HG03108 (cell line): ENCODE results near the gene RASSF5.
"Not testable (repeated sequence)": the region's sequence is repeated elsewhere in the genome, so short reads cannot be mapped to it uniquely, and the experiment has no call there.

Experiments used
- ATAC-seq: cut with Tn5 transposase; IDR thresholded peaks from one replicate; pipeline ENCODE4 v1.9.1; 2021; ENCODE audit warnings: moderate library complexity; ENCODE audit not compliant: unreplicated experiment

RASSF5 gene

DNA sequence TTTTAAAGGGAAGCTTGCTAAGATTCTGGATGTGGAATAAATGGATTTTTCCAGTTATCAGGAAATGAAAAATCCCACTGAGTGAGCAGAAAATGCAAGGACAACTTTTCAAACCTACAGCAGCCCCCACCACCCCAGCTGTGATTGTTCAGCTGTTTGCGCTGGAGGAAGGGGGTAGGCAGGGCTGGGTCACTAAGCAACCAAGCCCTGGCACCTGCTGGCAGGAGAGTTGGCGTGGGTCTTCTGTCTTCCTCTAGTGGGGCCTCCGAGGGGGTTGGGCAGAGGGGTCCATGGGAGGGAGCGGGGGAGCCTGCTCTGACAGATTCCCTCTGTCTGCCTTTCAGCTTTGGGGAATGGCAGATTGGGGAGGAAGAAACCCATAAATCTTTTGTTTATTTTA lies 59.7 kb downstream of the RASSF5 start:
- ATAC-seq = no peak

GRCh38 chr1:206568256-206568655 lies 60.9 kb downstream of the RASSF5 start:
- ATAC-seq = no peak

- no peak for ATAC-seq
Observed at GRCh38 chr1:206568779-206569352, 61.5 kb downstream of the RASSF5 start.

DNA sequence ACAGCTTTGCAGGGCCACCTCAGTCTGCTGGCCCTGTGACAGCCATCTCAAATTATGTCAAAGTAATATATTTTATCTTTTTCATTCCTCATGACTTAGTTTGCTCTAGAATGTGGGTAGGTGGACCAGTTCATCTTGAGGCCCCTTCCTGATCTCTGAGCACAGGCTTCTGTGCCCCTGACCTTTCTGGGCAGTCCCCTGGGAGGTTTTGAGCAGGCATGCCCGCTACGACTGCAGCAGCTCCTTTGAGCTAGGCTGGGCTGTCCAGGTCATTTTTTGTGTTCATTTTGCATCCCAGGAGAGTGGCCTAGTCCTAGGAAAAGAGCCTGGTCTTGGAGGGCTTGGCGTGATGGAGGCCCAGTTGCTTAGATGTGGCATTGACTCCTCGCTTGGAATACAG lies 62.2 kb downstream of the RASSF5 start:
- no peak for ATAC-seq

- ATAC-seq = no peak
Observed at GRCh38 chr1:206570529-206570928, 63.2 kb downstream of the RASSF5 start.

GRCh38 chr1:206572835-206573234 lies 65.5 kb downstream of the RASSF5 start:
- ATAC-seq = no peak

- no peak for ATAC-seq
Observed at GRCh38 chr1:206573319-206573718, 66.0 kb downstream of the RASSF5 start.

DNA sequence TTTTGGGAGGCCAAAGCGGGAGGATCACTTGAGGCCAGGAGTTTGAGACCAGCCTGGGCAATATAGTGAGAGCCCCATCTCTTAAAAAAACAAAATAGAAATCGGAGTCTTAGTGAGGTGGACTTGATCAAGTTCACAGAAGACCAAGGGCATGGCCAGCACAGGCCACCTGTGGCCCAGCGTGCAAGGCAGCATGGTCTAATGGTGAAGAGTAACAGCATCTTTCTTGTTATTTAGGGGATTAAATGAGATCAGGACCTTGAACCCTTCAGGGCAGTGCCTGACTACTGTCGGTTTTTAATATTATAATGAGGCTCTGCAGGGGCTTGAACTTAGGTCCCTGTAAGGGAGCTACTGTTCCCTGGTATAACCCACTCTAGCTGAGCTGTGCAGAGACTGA lies 66.4 kb downstream of the RASSF5 start:
- ATAC-seq = no peak

GRCh38 chr1:206575165-206575893 lies 68.0 kb downstream of the RASSF5 start:
- no peak for ATAC-seq

DNA sequence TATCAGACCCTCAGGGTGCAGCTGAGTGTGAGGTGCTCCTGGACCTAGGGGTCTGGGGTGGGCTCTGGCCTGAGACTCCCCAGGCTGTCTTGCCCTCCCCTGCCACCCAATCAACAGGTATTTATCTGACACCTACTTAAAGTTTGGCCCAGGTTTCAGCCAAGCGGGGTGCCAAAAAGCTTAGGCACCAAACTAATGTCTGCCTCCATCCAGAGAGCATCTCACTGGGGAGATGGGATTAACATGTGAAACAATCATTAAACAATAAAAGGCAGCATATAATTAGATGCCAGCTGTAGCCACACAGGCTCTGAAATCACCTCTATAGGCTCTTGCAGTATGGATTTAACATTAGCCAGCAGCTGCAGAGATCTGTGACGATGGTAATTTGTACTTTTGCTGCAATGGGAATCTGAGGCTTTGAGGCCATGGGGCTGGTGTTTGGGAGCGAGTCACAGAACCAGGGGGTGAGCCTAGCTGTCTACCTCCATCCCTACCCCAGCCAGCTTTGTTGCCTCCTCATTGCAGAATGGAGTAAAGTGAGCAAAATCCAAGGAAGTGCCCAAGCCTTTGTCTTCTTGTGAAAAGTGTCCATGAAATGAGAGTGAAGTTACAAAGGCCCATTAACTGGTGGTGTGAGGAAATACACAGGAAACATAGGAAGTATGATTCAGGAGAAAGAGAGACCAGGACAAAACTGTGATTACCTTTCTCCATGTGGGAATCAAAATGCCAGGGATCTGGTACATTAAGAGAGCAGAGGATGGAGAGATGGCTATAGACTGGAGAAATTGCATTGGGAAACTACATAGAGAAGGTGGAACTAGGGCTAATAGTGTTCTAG lies 68.8 kb downstream of the RASSF5 start:
- no peak for ATAC-seq

DNA sequence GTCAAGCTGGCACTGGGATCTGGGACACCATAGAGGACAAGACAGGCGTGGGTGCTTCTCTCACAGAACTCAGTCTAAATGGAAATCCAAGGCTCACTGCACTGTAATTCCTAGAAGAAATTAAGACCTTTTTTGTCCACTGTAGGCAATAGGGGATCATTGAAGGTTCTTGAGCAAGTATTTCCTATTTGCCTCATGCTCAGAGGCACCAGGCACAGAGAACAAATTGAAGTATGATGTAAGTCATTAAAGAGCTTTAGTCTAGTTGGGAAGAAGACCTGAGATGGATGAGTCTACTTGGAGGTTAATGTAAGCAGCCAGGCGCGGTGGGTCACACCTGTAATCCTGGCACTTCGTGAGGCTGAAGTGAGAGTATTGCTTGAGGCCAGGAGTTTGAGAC lies 70.3 kb downstream of the RASSF5 start:
- ATAC-seq = no peak

DNA sequence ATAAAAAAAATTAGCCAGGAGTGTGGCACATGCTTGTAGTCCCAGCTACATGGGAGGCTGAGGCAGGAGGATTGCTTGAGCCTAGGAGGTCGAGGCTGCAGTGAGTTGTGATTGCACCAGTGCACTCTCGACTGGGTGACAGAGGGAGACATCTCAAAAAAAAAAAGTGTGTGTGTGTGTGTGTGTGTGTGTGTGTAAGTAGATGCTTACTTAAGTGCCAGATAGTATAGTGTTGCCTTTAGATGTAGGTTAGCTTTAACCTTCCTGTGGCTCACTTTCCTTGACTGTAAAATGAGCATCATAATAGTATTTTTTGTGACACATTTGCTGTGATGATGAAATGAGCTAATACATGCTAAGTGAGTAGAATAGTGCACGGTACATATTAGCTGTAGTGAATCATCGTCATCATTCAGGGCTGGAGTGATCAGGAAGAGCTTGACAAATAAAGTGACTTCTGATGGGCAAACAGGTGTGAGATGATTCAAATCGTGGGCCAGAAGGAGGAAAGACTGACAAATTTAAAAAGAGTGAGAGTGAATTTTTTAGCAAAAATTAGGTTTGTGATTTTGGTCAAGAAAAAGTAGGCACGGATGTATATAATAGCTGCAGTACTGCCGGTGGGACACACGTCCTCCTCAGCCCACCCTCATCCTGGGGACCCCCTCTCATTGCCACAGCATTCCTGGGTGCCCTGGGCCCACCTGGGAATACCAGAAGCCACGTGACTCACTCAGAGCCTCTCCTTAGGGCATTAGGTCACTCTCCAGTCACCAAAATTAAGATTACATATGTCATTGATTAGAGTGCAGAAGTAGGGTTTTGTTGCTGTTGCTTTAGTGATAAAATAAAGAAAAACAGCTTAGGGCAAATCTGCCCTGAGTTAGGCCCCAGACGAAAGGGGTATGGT lies 71.0 kb downstream of the RASSF5 start:
- ATAC-seq = no peak

DNA sequence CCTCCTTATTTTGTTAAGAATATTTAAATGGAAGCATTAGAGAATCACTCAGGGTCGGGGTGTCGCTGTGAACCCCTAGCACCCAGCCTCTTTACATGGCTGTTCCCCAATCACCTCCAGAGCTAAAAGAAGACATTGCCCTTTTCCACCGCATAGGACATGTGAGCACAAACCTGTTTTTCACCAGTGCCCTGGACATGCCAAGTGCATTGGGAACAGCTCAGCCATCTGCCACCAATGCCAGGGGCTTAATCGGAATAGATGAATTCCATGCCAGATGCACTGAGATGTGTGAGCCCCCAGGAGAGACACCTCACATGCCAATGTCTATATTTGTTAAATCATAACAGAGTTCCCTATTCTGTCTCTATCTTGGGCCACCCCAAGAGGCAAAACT lies 71.6 kb downstream of the RASSF5 start:
- ATAC-seq = no peak

DNA sequence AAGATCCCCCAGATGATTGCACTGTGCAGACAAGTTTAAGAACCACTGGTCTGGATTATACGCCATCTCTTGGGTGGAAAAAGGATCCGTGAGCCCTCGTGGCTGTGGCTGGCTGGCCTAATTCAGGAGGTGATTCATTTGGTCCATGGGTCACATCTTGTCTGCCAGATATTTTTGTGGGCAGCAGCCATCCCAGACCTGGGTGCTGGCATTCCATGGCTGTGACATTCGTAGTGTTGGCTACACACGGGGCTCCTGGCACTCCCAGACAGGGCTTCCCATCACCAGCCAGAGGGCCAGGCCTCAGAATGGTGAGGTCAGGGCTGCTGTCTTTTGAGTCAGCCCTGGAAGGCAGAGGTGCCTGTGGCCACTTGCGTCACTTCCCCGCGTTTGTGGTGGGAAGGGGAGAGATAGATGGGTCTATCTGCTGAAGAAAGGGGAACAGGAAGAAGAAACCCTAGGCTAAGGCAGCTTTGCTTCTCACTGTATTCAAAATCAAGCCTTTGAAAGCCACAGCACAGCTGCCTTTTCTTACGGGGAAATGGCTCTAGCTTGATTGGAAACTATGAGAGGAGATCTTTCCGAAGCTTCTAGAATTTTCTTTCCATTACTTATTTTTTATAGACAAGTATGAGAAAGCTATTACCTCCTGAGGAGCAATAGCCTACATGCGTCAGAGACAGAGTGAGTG lies 72.6 kb downstream of the RASSF5 start:
- peak; percentile 77 for ATAC-seq

- no peak for ATAC-seq
Observed at GRCh38 chr1:206580438-206581113, 73.2 kb downstream of the RASSF5 start.

DNA sequence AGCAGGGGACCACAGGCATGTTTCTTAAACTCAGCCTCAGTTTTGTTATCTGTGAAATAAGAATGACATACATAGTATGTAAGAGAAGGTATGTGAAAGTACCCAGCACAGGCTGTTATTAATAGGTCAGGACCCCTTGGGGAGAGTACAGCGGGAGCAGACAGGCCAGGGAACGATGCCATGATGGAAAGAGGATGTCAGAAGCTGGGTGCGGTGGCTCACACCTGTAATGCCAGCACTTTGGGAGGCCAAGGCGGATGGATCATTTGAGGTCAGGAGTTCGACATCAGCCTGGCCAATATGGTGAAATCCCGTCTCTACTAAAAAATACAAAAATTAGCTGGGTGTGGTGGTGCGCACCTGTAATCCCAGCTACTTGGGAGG lies 73.8 kb downstream of the RASSF5 start:
- ATAC-seq = not testable (repeated sequence)

DNA sequence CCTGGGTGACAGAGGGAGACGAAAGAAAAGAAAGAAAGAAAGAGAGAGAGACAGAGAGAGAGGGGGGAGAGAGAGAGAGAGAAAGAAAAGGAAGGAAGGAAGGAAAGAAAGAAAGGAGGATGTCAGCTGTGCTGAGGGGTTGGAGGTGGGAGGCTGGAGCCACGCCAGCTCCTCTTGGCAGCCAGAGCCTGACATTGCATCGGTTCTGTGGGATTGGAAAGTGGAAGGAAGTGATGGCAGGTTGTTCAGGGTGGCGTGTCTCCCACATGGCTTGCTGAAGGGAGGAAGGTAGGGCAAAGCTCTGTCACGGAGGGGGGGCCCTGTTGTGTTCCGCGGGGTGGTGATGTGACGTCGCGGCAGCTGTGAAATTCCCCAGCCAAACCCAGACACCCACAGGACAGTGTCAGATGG lies 74.2 kb downstream of the RASSF5 start:
- ATAC-seq = no peak

GRCh38 chr1:206582537-206582936 lies 75.2 kb downstream of the RASSF5 start:
- ATAC-seq = no peak

DNA sequence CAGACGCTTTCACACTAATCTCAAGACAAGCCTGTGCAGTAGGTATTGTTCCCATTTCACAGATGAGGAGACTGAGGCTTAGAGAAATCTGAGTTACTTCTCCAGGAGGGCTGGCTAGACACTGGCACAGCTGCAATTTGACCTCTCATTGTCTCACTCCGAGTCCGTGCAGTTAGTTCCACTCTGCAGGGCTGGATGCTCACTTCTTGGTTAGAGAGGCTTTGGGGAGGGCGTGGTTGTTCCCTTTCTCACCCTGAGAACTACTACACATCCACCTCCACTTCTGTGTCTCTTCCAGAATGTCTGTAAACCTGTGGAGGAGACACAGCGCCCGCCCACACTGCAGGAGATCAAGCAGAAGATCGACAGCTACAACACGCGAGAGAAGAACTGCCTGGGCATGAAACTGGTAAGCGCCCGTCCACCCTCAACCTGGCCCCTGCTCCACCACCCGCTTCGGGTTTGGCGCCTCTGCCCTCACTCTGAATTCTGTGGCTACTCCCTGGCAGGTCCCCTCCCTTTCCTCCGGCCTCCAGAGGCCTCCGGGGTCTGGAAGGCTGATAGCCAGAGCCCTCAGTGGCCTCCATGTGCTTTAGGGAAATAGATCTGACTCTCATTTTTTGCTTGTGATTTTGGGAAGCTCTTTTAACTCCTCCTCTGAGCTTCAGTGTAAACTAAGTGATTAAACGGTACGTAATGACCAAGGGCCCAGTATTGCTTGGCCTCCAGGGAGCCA lies 75.8 kb downstream of the RASSF5 start:
- ATAC-seq = no peak
